NB4 (cell line): ENCODE data around the gene INO80E.

Experiments
- CTCF ChIP-seq: IDR thresholded peaks from one replicate; pipeline ENCODE4 v1.5.1; 2012; ENCODE audit warnings: low read depth, low read length
- MAX ChIP-seq: IDR thresholded peaks from 2 replicates; pipeline ENCODE4 v1.6.1; 2011; ENCODE audit warnings: low read depth, low read length
- MYC ChIP-seq: IDR thresholded peaks from 2 replicates; pipeline ENCODE4 v1.6.1; 2011; ENCODE audit warnings: low read depth, low read length
- POLR2A ChIP-seq: IDR thresholded peaks from 2 replicates; pipeline ENCODE4 v1.6.1; 2011; ENCODE audit warnings: mild to moderate bottlenecking; ENCODE audit not compliant: insufficient read length; ENCODE audit errors: extremely low read depth

- TF ChIP-seq MYC = no peak
- TF ChIP-seq CTCF = peak; percentile 75
- TF ChIP-seq POLR2A = no peak
- no peak for TF ChIP-seq MAX
These were observed 9.5 kb downstream of the INO80E start for GRCh38 chr16:30005341-30006094.
